Measurements from ENCODE around the gene KCNQ2. TPM values are rescaled to one million over a fixed set of nuclear protein-coding genes. Genes with fewer than 3 reads are reported as not detected.

The KCNQ2 gene
- total and polyA plus RNA-seq, 10 donors = 0.13 to 3.5 (median 0.45) TPM; not detected in 2

GRCh38 chr20:63415647-63416391 is 56.6 kb downstream of the KCNQ2 start:
- 57 to 73% (median 67%) methylated on average over 20 to 32 of the region's 32 CpGs for WGBS, 5 donors
- no peaks in the 10 kb centered on the region for H3K9me3 ChIP-seq
- peaks cover 0 to 99% (median 35%) of the 10 kb centered on the region in 7 donors for H3K27me3 ChIP-seq (replicated peaks in 1 of 7)
- no peak for DNase-seq
- TF ChIP-seq POLR2A (IDR thresholded peaks at IDR 0.05) (no peak), CTCF (IDR thresholded peaks at IDR 0.05 in 8 of 11, conservative IDR thresholded peaks at IDR 0.05 in 3 of 11) (no peak), POLR2AphosphoS5 (IDR thresholded peaks at IDR 0.05) (no peak)
- intact Hi-C loops (cut with DNase I; ENCODE audit: low total_unique reads) = no loop called here
- H3K4me1 ChIP-seq = peaks cover 0 to 13% (median 5%) of the 10 kb centered on the region in 6 donors
- H3K27ac ChIP-seq = no peak overlapping the region
- H3K4me3 ChIP-seq = no peak overlapping the region
- H3K36me3 ChIP-seq = no peaks in the 10 kb centered on the region

GRCh38 chr20:63414720-63415430 is 57.6 kb downstream of the KCNQ2 start:
- 87 to 92% (median 88%) methylated on average over 24 to 40 of the region's 45 CpGs for WGBS, 5 donors
- Histone ChIP-seq H3K27me3 (replicated peaks in 1 of 7) (peaks cover 0 to 99% (median 34%) of the 10 kb centered on the region in 7 donors), H3K9me3 (no peaks in the 10 kb centered on the region), H3K27ac (no peak overlapping the region), H3K36me3 (no peaks in the 10 kb centered on the region), H3K4me1 (peaks cover 0 to 13% (median 5%) of the 10 kb centered on the region in 6 donors), H3K4me3 (no peak overlapping the region)
- no peak for DNase-seq
- TF ChIP-seq POLR2A (IDR thresholded peaks at IDR 0.05) = no peak
- TF ChIP-seq POLR2AphosphoS5 (IDR thresholded peaks at IDR 0.05) = no peak
- TF ChIP-seq CTCF (IDR thresholded peaks at IDR 0.05 in 8 of 11, conservative IDR thresholded peaks at IDR 0.05 in 3 of 11) = no peak
- intact Hi-C loops (cut with DNase I; ENCODE audit: low total_unique reads) = no loop called here

GRCh38 chr20:63413963-63414684 is 58.3 kb downstream of the KCNQ2 start:
- Histone ChIP-seq H3K9me3 (no peaks in the 10 kb centered on the region), H3K27ac (no peak overlapping the region), H3K4me1 (peaks cover 0 to 13% (median 5%) of the 10 kb centered on the region in 6 donors), H3K4me3 (no peak overlapping the region), H3K27me3 (replicated peaks in 1 of 7) (peaks cover 0 to 91% (median 34%) of the 10 kb centered on the region in 7 donors), H3K36me3 (no peaks in the 10 kb centered on the region)
- 78 to 91% (median 88%) methylated on average over 16 to 33 of the region's 33 CpGs for WGBS, 5 donors
- no peak for DNase-seq
- TF ChIP-seq POLR2A (IDR thresholded peaks at IDR 0.05) = no peak
- TF ChIP-seq POLR2AphosphoS5 (IDR thresholded peaks at IDR 0.05) = no peak
- no peak for TF ChIP-seq CTCF (IDR thresholded peaks at IDR 0.05 in 8 of 11, conservative IDR thresholded peaks at IDR 0.05 in 3 of 11)
- intact Hi-C loops (cut with DNase I; ENCODE audit: low total_unique reads) = no loop called here

All from spleen (tissue), 11 donors.